ENCODE data around the gene DEAF1.

DNA sequence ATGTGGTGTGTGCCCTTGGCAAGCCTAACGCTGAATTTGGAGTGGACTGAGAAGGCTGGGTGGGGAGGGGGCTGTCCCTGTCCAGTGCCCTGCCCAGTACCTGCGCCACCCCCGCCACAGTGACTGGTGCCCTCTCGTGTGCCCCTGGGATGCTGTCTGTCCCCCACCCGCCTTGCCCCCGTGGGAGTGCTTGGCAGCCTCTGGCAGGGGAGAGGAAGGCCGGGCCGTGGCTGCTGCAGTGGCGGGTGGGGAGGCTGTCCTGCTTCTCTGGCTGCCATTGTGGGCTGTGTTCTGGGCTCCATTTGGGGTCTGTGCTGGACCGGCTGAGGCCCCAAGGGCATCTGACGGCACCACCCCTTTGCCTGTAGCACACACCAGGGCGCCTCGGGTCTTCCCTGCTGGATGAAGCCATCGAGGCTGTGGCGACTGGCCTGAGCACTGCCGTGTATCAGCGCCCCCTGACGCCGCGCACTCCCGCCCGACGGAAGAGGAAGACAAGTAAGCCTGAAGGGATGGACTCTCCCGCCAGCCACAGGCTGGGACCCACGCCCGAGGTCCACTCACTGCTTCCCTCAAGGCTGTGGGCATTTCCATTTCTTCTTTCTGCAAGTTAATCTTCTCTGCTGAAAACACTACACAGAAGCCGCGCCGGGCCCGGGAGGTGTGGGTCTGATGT, 96.9 kb downstream of the DEAF1 start:
- TF ChIP-seq POLR2A (IDR thresholded peaks at IDR 0.05): no peak
- TF ChIP-seq, protein P1, sequence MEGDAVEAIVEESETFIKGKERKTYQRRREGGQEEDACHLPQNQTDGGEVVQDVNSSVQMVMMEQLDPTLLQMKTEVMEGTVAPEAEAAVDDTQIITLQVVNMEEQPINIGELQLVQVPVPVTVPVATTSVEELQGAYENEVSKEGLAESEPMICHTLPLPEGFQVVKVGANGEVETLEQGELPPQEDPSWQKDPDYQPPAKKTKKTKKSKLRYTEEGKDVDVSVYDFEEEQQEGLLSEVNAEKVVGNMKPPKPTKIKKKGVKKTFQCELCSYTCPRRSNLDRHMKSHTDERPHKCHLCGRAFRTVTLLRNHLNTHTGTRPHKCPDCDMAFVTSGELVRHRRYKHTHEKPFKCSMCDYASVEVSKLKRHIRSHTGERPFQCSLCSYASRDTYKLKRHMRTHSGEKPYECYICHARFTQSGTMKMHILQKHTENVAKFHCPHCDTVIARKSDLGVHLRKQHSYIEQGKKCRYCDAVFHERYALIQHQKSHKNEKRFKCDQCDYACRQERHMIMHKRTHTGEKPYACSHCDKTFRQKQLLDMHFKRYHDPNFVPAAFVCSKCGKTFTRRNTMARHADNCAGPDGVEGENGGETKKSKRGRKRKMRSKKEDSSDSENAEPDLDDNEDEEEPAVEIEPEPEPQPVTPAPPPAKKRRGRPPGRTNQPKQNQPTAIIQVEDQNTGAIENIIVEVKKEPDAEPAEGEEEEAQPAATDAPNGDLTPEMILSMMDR (IDR thresholded peaks at IDR 0.05): no peak

Data from right lobe of liver (tissue), 4 donors.